H7 (cell line): Measurements from ENCODE around the gene SOX6. TPM values are rescaled to one million over a fixed set of nuclear protein-coding genes. Genes with fewer than 3 reads are reported as not detected.

Experiments
- DNase-seq: peaks from one replicate; pipeline ENCODE4 v3.0.0; 2012
- H3K27me3 ChIP-seq: 2 replicates; pipeline ENCODE4 v1.6.0; 2011; ENCODE audit warnings: mild to moderate bottlenecking, low read length; ENCODE audit not compliant: control insufficient read depth, insufficient read depth
- H3K36me3 ChIP-seq: replicated peaks from 2 replicates; pipeline ENCODE4 v1.5.1; 2011; ENCODE audit warnings: low read length; ENCODE audit not compliant: control insufficient read depth, insufficient read depth
- H3K4me3 ChIP-seq: 2 replicates; pipeline ENCODE4 v1.5.1; 2011; ENCODE audit warnings: low read depth, mild to moderate bottlenecking, control low read depth, low read length, moderate library complexity; ENCODE audit not compliant: insufficient read depth
- total RNA-seq: library from RNA; depleted of rRNA; stranded (reverse); fragments of >200 nt; shearing (Covaris generic); gene quantifications from 2 replicates; pipeline ENCODE4 v1.2.3, GENCODE V29; 2014

The SOX6 gene
- total RNA-seq, 1 experiment from 2014 or later = 0.03 TPM

DNA sequence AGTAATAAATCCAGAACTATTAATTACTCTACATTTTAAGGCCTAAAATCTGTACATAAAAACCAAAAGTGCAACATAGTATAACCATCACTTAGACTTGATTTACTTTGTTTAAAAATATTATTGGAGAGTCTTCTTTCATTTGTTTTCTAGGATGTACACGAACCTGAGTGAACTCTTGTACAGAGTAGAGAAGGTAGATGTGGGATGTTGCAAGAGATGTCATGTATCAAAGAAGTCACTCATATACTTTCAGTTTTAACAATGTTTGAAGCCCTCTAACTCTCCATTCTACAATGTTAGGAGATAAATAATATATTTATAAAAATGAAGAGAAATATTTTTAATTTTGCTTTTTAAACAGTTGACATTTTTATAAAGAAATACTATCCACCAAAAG lies 38.6 kb downstream of the SOX6 start:
- H3K36me3 ChIP-seq = no peaks in the 10 kb centered on the region
- H3K27me3 ChIP-seq = no peaks in the 10 kb centered on the region
- no peak for DNase-seq
- H3K4me3 ChIP-seq = no peak overlapping the region

GRCh38 chr11:16313846-16314245 lies 42.5 kb downstream of the SOX6 start:
- no peak for DNase-seq
- H3K27me3 ChIP-seq = no peaks in the 10 kb centered on the region
- no peak overlapping the region for H3K4me3 ChIP-seq
- no peaks in the 10 kb centered on the region for H3K36me3 ChIP-seq

- DNase-seq = no peak
- Histone ChIP-seq H3K27me3 (no peaks in the 10 kb centered on the region), H3K36me3 (no peaks in the 10 kb centered on the region), H3K4me3 (no peak overlapping the region)
These were observed 44.0 kb downstream of the SOX6 start for GRCh38 chr11:16312233-16312765.

DNA sequence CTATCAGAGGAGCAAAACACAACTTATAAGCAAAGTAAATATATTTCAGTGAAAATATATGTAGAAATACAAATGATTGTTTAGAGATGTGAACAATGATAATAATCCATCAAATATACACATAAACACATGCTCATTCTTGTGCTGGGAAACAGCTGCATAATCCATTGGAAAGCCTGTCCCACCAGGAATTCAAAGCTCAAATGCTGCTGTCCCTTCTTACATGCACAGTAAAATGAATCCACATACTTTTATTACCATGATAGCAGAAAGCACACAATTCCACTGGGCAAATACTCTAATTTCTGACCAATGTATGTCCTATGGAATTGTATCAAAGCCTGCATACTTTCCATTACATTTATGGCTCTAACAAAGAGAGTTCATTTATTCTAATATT lies 44.5 kb downstream of the SOX6 start:
- Histone ChIP-seq H3K27me3 (no peaks in the 10 kb centered on the region), H3K36me3 (no peaks in the 10 kb centered on the region), H3K4me3 (no peak overlapping the region)
- no peak for DNase-seq

- no peak for DNase-seq
- H3K36me3 ChIP-seq = no peaks in the 10 kb centered on the region
- no peak overlapping the region for H3K4me3 ChIP-seq
- no peaks in the 10 kb centered on the region for H3K27me3 ChIP-seq
These were observed 45.4 kb downstream of the SOX6 start for GRCh38 chr11:16310943-16311342.

DNA sequence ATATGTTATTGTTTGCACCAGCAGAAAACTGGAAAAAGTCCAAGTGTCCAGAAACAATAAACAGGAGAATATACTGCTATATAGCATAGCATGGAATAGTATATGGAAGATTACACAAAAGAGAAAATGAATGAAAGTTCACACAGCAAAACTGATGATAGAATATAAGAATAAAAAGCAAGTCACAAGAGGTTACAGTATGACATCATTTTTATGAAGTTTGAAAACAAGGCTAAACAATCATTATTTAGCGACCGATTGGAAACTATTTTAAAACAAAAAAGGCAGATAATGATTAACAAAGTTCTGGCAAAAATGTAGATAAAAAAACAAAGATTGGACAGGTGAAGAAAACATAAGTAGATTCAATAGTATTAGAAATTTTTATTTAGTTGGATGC lies 47.1 kb downstream of the SOX6 start:
- no peaks in the 10 kb centered on the region for H3K27me3 ChIP-seq
- no peaks in the 10 kb centered on the region for H3K36me3 ChIP-seq
- no peak overlapping the region for H3K4me3 ChIP-seq
- DNase-seq = no peak

DNA sequence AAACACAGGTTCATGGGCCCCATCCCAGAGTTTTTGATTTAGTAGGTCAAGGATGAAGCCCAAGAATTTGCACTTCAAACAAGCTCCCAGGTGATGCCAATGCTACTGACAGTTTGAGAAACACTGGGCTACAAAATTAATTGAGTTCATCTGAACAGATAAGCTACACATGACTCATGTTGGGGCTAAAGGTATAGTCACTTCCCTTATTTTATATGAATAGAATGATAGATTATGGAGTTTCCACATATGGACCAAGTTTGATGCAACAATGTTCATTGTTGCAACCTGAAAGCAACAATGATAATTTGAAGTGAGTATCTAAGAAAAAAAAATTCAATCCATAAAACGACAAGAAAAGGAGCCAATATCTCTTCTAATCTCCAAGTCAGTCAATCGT lies 54.9 kb downstream of the SOX6 start:
- no peak for DNase-seq

DNA sequence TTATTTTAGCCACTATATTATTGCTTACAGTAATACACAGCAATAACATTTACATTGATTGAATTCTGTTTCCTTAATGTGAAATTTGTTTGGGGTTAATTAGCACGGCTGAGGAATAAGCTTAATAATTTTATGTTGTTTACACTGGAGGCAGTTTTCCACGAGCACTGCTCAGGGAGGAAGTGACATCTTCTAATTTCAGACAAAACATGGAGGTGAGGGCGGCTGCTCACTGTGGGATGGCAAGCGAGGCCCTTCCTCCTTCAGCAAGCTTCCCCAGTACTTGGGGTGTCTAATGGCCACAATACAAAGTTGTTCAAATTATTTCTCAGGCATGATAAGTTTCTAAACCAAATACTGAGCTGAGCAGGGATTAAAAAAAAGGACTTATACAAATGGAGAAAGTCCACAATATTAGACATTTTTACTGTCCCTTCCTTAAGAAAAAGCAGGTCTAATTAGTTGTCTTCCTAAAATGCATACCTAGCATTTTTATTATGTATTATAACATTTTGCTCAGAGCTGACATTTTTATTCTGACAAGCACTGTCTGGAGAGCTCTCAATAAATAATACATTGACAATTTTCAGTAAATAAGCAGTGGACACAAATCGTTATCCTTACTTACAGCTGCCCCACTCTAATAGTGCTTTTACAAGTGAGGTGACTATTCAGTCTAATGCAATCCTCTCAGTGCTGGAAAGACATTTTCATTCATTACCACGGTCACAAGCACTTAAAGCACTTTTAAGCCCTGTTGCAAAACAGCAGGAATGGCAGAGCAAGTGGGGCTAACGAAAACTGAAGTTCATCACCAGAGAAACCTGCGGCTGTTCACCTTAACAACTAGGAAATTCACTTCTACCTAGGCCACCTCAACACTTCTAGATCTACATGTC lies 56.2 kb downstream of the SOX6 start:
- Histone ChIP-seq H3K36me3 (no peaks in the 10 kb centered on the region), H3K4me3 (no peak overlapping the region)

More for the DNA sequence above, 54.9 kb downstream of the SOX6 start:
- Histone ChIP-seq H3K27me3 (no peaks in the 10 kb centered on the region), H3K36me3 (no peaks in the 10 kb centered on the region), H3K4me3 (no peak overlapping the region)

GRCh38 chr11:16299390-16299789 lies 57.0 kb downstream of the SOX6 start:
- no peak overlapping the region for H3K4me3 ChIP-seq
- no peaks in the 10 kb centered on the region for H3K27me3 ChIP-seq
- no peak for DNase-seq
- H3K36me3 ChIP-seq = no peaks in the 10 kb centered on the region

More for the DNA sequence above, 56.2 kb downstream of the SOX6 start:
- no peak for DNase-seq
- H3K27me3 ChIP-seq = no peaks in the 10 kb centered on the region

- DNase-seq = no peak
- Histone ChIP-seq H3K4me3 (no peak overlapping the region), H3K36me3 (no peaks in the 10 kb centered on the region), H3K27me3 (no peaks in the 10 kb centered on the region)
These were observed 59.0 kb downstream of the SOX6 start for GRCh38 chr11:16297332-16297731.

GRCh38 chr11:16296273-16296672 lies 60.1 kb downstream of the SOX6 start:
- no peak for DNase-seq
- Histone ChIP-seq H3K4me3 (no peak overlapping the region), H3K27me3 (no peaks in the 10 kb centered on the region), H3K36me3 (no peaks in the 10 kb centered on the region)

DNA sequence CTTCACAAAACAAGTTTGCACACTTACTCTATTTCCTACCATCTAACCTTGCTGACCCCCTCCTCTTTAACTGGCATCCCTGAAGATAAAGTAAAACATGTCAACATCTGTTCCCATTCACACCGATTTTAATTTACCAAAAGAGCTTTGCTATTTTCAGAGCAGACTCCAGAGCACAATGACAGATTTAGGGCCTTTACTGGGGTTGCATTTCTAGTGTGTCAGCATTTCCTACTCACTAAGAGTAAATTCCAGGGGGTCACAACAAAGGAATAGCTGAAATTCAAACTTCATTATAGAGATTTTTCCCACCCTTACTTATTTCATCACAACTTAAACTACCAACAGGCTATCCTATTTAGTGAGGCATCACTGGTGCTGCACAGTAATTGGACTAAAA lies 60.8 kb downstream of the SOX6 start:
- no peak overlapping the region for H3K4me3 ChIP-seq
- H3K36me3 ChIP-seq = no peaks in the 10 kb centered on the region
- no peak for DNase-seq
- no peaks in the 10 kb centered on the region for H3K27me3 ChIP-seq

DNA sequence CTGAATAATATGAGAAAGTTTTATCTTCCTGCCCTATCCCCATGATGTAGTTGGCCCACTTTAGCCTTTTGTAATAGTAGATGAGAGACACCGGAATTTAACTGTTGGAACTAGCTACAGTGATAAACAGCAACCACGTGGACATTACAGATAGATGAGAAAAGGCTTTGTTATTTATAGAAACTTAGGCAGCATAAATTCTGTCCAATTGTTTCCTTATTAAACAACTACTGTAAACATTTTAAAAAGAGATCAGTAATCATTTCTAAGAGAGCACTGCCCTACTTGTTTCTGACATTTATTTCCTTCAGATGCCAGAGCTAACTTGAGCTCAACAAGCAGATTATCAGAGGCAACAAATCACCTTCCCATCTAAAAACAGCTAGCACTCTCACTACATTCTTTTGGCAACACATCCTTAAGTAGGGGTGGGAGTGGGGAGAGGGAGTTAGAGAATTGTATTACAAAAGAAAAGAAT lies 63.1 kb downstream of the SOX6 start:
- no peak for DNase-seq
- no peaks in the 10 kb centered on the region for H3K27me3 ChIP-seq
- H3K36me3 ChIP-seq = no peaks in the 10 kb centered on the region
- H3K4me3 ChIP-seq = no peak overlapping the region

DNA sequence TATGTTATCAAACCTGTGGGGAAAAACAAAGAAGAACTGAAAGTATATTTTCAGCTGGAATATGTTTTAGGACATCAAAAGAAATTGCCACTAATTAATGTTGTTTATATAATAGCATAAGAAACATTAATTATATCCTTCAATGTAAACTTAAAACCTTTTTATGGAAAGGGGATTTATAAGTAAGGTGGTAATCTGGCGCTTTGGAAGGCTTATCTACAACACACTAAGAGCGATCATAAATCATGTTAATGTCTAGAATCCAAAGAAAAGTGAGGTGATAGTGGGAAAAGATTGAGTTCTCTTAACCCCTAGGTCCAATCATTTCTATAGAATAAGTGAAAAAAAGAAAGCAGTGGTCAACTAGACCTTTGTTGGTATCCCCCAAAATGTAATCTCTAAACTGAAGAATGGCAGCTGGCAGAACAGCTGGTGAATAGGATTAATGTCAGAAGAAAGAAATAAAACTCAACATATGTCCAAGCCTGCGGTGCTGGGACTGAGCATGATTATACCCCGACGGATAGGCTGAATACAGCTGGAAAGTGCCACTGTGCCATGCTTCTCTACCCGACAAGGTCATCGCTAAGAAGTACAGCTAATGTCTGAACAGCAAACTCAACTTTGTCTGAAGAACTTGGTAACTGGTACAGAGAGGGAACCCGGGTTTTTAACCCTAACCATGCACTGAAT lies 64.0 kb downstream of the SOX6 start:
- no peaks in the 10 kb centered on the region for H3K27me3 ChIP-seq
- H3K4me3 ChIP-seq = no peak overlapping the region
- H3K36me3 ChIP-seq = no peaks in the 10 kb centered on the region
- no peak for DNase-seq

DNA sequence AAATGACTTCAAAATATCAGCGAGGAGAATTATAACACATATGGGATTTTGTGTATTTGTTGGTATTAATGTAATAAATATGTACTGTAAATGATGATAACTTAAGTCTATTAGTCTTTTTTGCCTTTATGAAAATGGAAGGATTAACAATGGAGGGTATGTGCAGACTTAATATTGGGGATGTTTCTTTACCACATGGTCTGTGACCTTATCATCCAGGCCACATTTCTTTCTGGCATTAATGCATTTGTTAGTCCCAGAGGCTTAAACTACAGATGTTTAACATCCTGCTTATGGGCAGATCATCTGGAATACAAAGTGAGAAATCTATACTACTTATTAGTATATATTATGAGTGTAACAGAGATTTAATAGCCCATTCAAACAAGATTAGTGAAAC lies 64.6 kb downstream of the SOX6 start:
- DNase-seq = no peak
- Histone ChIP-seq H3K36me3 (no peaks in the 10 kb centered on the region), H3K27me3 (no peaks in the 10 kb centered on the region), H3K4me3 (no peak overlapping the region)
